Stimulated activated CD8-positive, alpha-beta memory T cell treated with anti-CD3 and anti-CD28 coated beads, Interleukin-12 subunit alpha, Interleukin-12 subunit beta, amount 100 ng/mL, for 24 hours (primary cell): ENCODE data around the gene CDC26.
"Not testable (repeated sequence)": the region's sequence is repeated elsewhere in the genome, so short reads cannot be mapped to it uniquely, and the experiment has no call there.

Source experiments
- DNase-seq: peaks from one replicate; pipeline ENCODE4 v3.0.0-alpha.2; 2020; ENCODE audit errors: extremely low read depth

Gene CDC26

GRCh38 chr9:113293285-113293878 lies 18.0 kb upstream of the CDC26 start:
- DNase-seq, result no peak

- no peak for DNase-seq
Measured at GRCh38 chr9:113290052-113290607, 14.8 kb upstream of the CDC26 start.

GRCh38 chr9:113289091-113289490 lies 13.7 kb upstream of the CDC26 start:
- DNase-seq, result no peak

GRCh38 chr9:113281356-113281755 lies 6.0 kb upstream of the CDC26 start:
- no peak for DNase-seq

- no peak for DNase-seq
Measured at GRCh38 chr9:113278840-113279239, 3.5 kb upstream of the CDC26 start.

GRCh38 chr9:113274474-113275156 lies 757 bp downstream of the CDC26 start:
- DNase-seq, result peak; percentile 5

- DNase-seq, result no peak
Measured at GRCh38 chr9:113269871-113270270, 5.5 kb downstream of the CDC26 start.

- DNase-seq, result no peak
Measured at GRCh38 chr9:113269355-113269754, 6.0 kb downstream of the CDC26 start.

- no peak for DNase-seq
Measured at GRCh38 chr9:113267911-113268566, 7.3 kb downstream of the CDC26 start.

GRCh38 chr9:113266174-113266573 lies 9.2 kb downstream of the CDC26 start:
- no peak for DNase-seq

GRCh38 chr9:113261917-113262671 lies 13.3 kb downstream of the CDC26 start:
- DNase-seq, result no peak

- no peak for DNase-seq
Measured at GRCh38 chr9:113258282-113258681, 17.1 kb downstream of the CDC26 start.

GRCh38 chr9:113257863-113258262 lies 17.5 kb downstream of the CDC26 start:
- no peak for DNase-seq

GRCh38 chr9:113255438-113255837 lies 19.9 kb downstream of the CDC26 start:
- no peak for DNase-seq

- DNase-seq, result no peak
Measured at GRCh38 chr9:113254991-113255390, 20.4 kb downstream of the CDC26 start.

GRCh38 chr9:113250807-113251206 lies 24.6 kb downstream of the CDC26 start:
- DNase-seq, result no peak

- DNase-seq, result not testable (repeated sequence)
Measured at GRCh38 chr9:113249661-113250060, 25.7 kb downstream of the CDC26 start.

- no peak for DNase-seq
Measured at GRCh38 chr9:113247640-113248039, 27.7 kb downstream of the CDC26 start.

GRCh38 chr9:113246928-113247327 lies 28.4 kb downstream of the CDC26 start:
- no peak for DNase-seq

- DNase-seq, result no peak
Measured at GRCh38 chr9:113245894-113246293, 29.5 kb downstream of the CDC26 start.

GRCh38 chr9:113244556-113244955 lies 30.8 kb downstream of the CDC26 start:
- DNase-seq, result no peak

- DNase-seq, result no peak
Measured at GRCh38 chr9:113241161-113241560, 34.2 kb downstream of the CDC26 start.
